NCI-H1417 (cell line): ENCODE data around the gene PLET1.
A peak's percentile ranks its signal among the peaks of the same experiment; 100 is the strongest.

Experiments
- DNase-seq, 3 experiments: peaks; one replicate each; lab custom pipeline; 2025; lab: John Stamatoyannopoulos, UW

PLET1 gene

GRCh38 chr11:112238041-112238440 lies 22.6 kb downstream of the PLET1 start:
- no peak for DNase-seq

DNA sequence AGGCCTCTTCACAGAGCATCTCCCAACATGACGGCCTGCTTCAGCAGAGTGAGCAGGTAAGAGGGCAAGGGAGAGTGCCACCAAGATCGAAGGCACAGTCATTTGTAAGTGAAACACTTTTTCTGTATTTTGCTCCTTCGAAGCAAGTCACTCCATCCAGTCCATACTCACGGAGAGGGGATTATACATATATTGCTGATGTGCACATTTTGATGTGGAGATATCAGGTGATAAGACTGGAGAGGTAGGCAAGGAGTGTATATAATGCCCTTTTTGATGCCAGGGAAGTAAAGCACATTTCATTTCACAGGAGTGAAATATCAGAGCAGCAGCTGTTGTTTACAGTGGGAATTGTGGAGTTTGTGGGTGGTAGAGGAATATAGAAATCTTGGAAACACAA lies 23.2 kb downstream of the PLET1 start:
- no peak for DNase-seq

- DNase-seq, result no peak
Observed at GRCh38 chr11:112235750-112236390, 24.8 kb downstream of the PLET1 start.

GRCh38 chr11:112231952-112232351 lies 28.7 kb downstream of the PLET1 start:
- DNase-seq, result no peak

GRCh38 chr11:112229746-112230433 lies 30.8 kb downstream of the PLET1 start:
- DNase-seq, result no peak

GRCh38 chr11:112229159-112229558 lies 31.5 kb downstream of the PLET1 start:
- no peak for DNase-seq

- DNase-seq, result no peak
Observed at GRCh38 chr11:112228706-112229105, 32.0 kb downstream of the PLET1 start.

GRCh38 chr11:112227471-112227870 lies 33.2 kb downstream of the PLET1 start:
- no peak for DNase-seq

DNA sequence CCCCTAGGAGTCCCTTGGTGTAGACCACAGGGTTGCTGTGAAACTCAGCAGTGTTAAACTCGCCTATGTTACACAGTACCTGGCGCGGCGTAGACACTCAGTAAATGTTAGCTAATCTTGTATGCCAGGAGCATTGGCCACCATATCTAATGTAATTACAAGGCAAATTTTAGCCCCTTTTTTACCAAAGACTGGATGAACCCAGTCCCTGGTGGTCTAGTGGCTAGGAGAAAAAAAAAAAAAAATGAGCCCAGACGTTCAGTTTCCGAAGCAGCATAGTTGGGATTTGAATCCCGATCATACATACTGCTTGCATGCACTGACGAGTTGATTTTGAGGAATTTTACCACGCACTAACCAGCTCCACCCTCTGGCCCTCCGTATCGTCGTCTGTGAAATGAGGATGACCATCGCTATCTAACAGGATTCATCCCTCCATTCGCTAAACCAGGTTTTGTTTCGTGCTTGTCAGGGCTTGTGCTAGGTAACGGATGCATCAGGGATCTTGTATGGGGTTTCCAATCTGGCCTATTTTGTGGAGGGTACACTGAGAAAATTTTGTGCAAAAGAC lies 33.7 kb downstream of the PLET1 start:
- DNase-seq, result no peak

- peak; percentile 87 to 95 (median 93) for DNase-seq
Observed at GRCh38 chr11:112226062-112226830, 34.4 kb downstream of the PLET1 start, which contains the start of gene PTS. Gene PTS, plus strand, starts transcription at chr11:112226428. Its CDS starts 16 bp downstream, at chr11:112226444.

GRCh38 chr11:112225753-112226061 lies 35.0 kb downstream of the PLET1 start:
- no peak for DNase-seq

- DNase-seq, result no peak
Observed at GRCh38 chr11:112223754-112224532, 36.7 kb downstream of the PLET1 start.

DNA sequence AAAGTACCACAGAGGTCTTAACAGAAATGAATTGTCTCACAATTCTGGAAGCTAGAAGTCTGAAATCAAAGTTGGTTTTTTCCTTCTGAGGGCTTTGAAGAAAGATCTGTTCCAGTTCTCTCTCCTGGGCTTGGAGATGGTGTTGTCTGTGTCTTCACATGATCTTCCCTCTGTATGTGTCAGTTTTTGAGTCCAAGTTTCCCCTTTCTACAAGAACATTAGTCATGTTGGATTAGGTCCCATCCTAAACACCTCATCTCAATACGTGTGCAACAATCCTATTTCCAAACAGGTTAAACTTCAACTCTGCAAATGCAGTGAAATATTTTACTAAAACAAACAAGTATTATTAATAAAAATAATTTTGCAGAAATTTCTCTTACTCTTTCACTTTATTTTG lies 37.5 kb downstream of the PLET1 start:
- DNase-seq, result no peak

DNA sequence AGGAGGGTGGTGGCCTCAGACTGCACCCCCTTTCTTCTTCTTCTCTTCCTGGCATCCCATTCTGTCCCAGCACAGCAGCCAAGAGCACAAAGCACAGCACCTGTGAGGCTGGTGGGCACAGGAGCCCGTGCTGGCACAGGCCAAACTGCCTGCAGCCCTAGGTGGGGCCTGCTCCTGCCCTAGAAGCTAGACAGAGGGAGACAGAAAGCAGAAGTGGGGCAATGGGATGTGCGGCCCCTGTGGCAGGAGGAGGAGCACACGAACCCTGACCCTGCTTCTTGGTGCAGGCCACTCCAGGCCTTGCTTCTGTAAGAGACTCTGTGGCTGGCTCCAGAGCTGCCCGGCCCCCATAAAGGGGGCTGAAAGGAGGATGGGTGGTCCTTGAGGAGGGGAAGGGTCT lies 38.4 kb downstream of the PLET1 start:
- no peak for DNase-seq

- peak in 2 of 3 experiments; percentile 37 to 64 for DNase-seq
Observed at GRCh38 chr11:112221274-112221835, 39.3 kb downstream of the PLET1 start.

DNA sequence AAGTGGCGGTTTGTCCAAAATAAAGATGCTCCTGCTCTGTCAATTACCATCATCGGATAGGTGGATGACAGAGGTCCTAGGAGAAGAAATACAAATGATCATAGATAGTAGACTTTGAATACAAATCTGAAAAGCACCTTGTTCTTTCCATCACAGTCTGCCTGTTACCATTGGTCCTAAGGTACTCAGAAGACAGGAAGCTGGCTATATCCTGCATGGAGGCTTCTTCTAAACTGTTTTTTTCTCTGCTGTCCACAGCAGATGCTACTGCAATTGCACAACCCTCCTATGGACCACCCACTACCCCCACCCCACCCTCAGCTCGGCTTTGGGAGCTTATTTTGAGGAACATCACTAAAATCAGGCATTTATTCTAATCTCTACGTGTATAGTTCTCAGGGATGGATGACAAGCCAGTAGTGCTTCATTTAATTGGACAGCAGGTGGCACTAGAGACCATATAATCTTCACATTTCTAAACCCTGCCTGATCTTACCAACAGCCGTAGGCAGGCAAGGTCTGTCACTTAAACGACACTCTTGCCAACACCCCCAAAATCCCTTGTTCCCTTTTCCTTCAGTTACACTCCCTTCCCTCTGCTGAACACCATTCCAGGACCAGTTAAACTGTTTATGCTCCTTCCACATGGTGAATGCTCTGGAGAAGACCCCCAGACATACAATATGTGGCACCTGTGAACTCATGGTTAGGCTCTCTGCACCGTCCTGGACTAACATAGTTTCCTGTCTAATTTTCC lies 41.0 kb downstream of the PLET1 start:
- DNase-seq, result peak; percentile 57 to 92 (median 63)

DNA sequence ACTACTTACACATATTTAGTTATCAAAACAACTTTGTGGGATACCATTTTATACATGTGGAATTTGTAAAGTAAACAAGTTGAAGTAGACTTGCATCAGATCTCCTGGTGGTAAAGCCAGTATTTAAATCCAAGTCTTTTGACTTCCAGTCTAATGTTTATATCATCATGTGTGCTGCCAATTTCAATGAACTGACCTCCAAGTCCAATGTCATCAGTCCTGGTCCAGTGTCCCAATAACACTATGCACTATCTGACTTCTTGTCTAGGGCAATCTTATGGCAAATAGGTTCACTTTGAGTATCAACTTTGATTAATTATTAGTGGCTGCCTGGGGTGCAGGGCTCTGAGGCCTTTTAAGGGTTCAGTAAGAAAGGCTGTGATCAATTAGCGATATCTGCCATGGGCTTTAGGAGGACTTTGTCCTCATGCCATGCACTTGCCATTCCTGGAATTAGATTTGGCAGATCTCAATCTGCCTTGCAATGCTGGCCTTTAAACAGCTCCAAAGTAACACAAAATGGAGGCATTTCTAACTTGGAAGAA lies 44.0 kb downstream of the PLET1 start:
- no peak for DNase-seq

- no peak for DNase-seq
Observed at GRCh38 chr11:112215621-112216020, 45.0 kb downstream of the PLET1 start.

DNA sequence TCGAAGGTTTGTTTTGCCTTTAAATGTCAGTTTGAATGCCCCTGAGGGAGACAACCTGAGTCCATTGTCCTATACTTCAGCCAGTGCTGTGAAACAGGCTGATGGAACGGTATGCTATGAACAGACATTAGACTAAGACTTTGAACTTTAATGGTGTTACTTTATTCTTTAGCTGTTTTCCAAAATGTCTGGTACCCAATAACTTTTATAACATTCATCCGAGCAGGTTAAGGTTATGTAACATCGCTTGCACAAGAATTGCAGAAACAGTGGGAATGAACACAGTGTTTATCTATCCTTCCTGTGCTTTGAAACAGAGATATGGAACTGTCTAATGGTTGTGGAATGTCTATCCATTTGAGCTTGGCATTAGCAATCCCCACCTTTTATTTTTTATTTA lies 46.9 kb downstream of the PLET1 start:
- DNase-seq, result no peak

- DNase-seq, result no peak
Observed at GRCh38 chr11:112212710-112213109, 48.0 kb downstream of the PLET1 start.

DNA sequence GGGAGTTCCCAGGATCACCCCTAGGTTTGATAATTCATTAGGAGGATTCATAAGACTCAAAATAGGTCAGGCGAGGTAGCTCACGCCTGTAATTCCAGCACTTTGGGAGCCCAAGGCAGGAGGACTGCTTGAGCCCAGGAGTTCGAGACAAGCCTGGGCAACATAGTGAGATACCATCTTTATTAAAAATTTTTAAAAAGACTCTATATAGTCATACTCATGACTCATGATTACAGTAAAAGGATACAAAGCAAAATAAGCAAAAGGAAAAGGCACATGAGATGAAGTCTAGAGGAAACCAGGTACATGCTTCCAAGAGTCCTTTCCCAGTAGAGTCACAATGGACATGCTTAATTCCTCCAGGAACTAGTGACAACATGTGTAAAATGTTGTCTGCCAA lies 48.4 kb downstream of the PLET1 start:
- no peak for DNase-seq
